Activated CD4-positive, alpha-beta T cell treated with anti-CD3 and anti-CD28 coated beads, Interleukin-2, amount 10 ng/mL, durations not matched to agents 24 days and 14 days (primary cell): ENCODE data around the gene MOAP1. TPM values are rescaled to one million over a fixed set of nuclear protein-coding genes. Genes with fewer than 3 reads are reported as not detected.
A peak's percentile ranks its signal among the peaks of the same experiment; 100 is the strongest.
"Not testable (repeated sequence)": the region's sequence is repeated elsewhere in the genome, so short reads cannot be mapped to it uniquely, and the experiment has no call there.

ENCODE experiments used
- DNase-seq: peaks from one replicate; pipeline ENCODE4 v3.0.0; 2022
- H3K27ac Mint-ChIP-seq: one replicate; pipeline ENCODE4 v1.8.0; 2022; ENCODE audit warnings: mild to moderate bottlenecking, mixed read lengths
- H3K27me3 Mint-ChIP-seq: one replicate; pipeline ENCODE4 v1.8.0; 2022; ENCODE audit warnings: mixed read lengths
- H3K36me3 Mint-ChIP-seq: one replicate; pipeline ENCODE4 v1.8.0; 2022; ENCODE audit warnings: low read depth, mild to moderate bottlenecking, mixed read lengths
- H3K4me1 Mint-ChIP-seq: one replicate; pipeline ENCODE4 v1.8.0; 2021; ENCODE audit warnings: mixed read lengths
- H3K4me3 Mint-ChIP-seq: one replicate; pipeline ENCODE4 v1.8.0; 2022; ENCODE audit warnings: mild to moderate bottlenecking, moderate library complexity, mixed read lengths
- H3K9me3 Mint-ChIP-seq: one replicate; pipeline ENCODE4 v1.8.0; 2021; ENCODE audit warnings: mixed read lengths
- intact Hi-C: fragments of 100-400 bp; cut with micrococcal nuclease; formaldehyde crosslinking; loops from one replicate; pipeline ENCODE4 v1.15.1; 2023
- total RNA-seq: library from RNA; stranded (reverse); gene quantifications from 2 replicates; pipeline ENCODE4 v1.2.3, GENCODE V29; 2022

Gene MOAP1
- 16.2 and 17.1 TPM in 2 replicates for total RNA-seq

DNA sequence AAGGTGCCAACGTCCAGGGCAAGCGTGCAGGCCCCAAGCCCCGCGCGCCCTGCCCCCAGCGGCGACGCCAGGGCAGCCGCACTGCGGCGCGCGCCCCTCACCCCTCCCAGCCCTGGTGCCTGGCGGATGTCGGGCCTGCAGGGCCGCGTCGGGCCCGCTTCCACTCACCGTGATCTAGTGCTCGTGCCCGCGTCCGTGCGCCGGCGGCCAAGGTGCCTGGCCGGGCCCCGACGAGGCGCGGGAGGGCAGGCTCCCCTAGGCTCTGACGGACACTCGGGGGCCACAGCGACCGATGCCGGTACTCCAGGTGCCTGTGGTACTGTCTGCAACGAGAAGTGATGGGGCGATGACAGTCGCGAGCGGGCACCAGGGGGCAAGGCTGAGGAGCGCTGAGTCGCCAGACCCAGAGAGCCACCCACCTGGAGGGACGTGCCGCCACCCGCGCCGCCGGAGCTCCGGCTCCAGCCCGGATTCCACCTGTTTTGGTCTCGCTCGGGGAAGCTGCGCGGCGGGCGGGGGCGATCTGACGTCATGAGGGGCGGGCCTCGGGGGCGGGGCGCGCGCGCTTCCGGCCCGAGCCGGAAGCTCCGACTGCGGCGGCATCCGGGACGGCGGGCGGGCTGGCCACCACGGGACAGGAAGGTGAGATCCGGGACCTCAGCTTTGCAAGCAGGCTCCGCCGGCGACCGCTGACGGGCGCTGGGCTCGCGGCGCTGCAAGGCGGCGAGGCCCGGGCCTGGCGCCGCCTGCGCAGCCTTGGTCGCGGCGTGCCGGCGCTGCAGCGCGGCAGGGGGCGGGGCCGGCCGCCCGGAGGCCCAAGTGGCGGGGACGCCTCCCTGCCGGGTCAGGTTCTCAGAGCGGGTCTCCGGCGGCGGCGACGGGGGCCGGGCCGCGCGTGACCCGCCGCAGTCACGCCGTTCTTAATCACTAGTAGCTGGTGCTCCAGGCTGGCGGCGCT lies at the start of gene MOAP1, which contains the start of gene LYSET:
TSS of gene MOAP1 (minus strand) at position 507 of the 958 bp plus-strand sequence. CDS start 655 bp downstream, outside the sequence.
TSS of gene LYSET (plus strand) at position 927 of the 958 bp plus-strand sequence. CDS start 89 bp downstream, outside the sequence.
- Mint-ChIP-seq H3K4me3 (peak within 1 kb of the TSS; percentile 95), H3K36me3 (peaks cover 24% of the 10 kb centered on the region), H3K27ac (peak within 1 kb of the TSS; percentile 90), H3K27me3 (no peaks in the 10 kb centered on the region), H3K9me3 (no peaks in the 10 kb centered on the region), H3K4me1 (peaks cover 27% of the 10 kb centered on the region)
- intact Hi-C loops: loop anchor here (1.0 to 2.0 kb wide), 2 partner anchors 23 to 70 kb away; partner anchors contain the start of genes GON7, ITPK1 and UBR7
- peak; percentile 96 for DNase-seq

DNA sequence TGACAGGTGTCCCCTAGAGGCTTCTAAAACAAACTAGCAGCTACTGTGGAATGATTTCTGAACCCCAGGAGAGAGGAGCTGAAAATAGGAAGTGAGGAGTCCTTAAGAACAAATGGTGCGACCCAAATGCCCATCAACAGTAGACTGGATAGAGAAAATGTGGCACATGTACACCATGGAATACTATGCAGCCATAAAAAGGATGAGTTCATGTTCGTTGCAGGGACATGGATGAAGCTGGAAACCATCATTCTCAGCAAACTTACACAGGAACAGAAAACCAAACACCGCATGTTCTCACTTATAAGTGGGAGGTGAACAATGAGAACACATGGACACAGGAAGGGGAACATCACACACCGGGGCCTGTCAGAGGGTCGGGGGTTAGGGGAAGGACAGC lies 48.4 kb upstream of the MOAP1 start:
- H3K4me1 Mint-ChIP-seq, H3K4me3 Mint-ChIP-seq, H3K36me3 Mint-ChIP-seq, intact Hi-C loops, H3K27ac Mint-ChIP-seq, DNase-seq, H3K9me3 Mint-ChIP-seq: not testable (repeated sequence)
- H3K27me3 Mint-ChIP-seq: peaks cover 18% of the 10 kb centered on the region

GRCh38 chr14:93232159-93232558 lies 47.5 kb upstream of the MOAP1 start:
- H3K27me3 Mint-ChIP-seq: peaks cover 18% of the 10 kb centered on the region
- H3K9me3 Mint-ChIP-seq: no peaks in the 10 kb centered on the region
- H3K27ac Mint-ChIP-seq: no peak overlapping the region
- intact Hi-C loops: no loop called here
- H3K4me3 Mint-ChIP-seq: no peak overlapping the region
- no peak for DNase-seq
- peaks cover 5% of the 10 kb centered on the region for H3K4me1 Mint-ChIP-seq
- H3K36me3 Mint-ChIP-seq: peaks cover 11% of the 10 kb centered on the region

GRCh38 chr14:93231129-93231979 lies 46.7 kb upstream of the MOAP1 start:
- Mint-ChIP-seq H3K36me3 (peaks cover 14% of the 10 kb centered on the region), H3K27ac (no peak overlapping the region), H3K27me3 (peaks cover 18% of the 10 kb centered on the region), H3K9me3 (no peaks in the 10 kb centered on the region), H3K4me3 (peak overlapping the region; percentile 72), H3K4me1 (peaks cover 5% of the 10 kb centered on the region)
- DNase-seq: no peak
- intact Hi-C loops: no loop called here

DNA sequence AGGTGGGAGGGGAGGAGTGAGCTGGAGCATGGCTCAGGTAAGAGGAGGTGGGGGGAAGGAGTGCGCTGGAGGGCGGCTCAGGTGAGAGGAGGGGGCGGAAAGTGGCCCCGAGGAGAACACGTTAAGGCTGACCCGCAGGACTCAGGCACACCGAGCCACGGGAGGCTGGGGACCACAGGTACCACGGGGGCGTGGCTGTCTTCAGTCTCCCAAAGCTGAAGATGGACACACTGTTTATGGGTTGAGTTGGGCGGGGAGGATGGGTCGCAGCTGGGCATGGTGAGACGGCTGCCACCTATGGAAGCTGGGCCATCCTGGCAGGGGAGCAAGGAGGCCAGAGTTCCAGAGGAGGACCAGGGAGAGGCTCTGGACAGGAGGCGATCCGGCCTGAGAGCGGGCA lies 45.8 kb upstream of the MOAP1 start:
- H3K36me3 Mint-ChIP-seq: peaks cover 20% of the 10 kb centered on the region
- H3K27me3 Mint-ChIP-seq: peaks cover 18% of the 10 kb centered on the region
- peak overlapping the region; percentile 72 for H3K4me3 Mint-ChIP-seq
- no peak for DNase-seq
- no peaks in the 10 kb centered on the region for H3K9me3 Mint-ChIP-seq
- peaks cover 5% of the 10 kb centered on the region for H3K4me1 Mint-ChIP-seq
- intact Hi-C loops: no loop called here
- no peak overlapping the region for H3K27ac Mint-ChIP-seq

- H3K4me3 Mint-ChIP-seq: no peak overlapping the region
These were observed 43.9 kb upstream of the MOAP1 start for GRCh38 chr14:93228550-93228949.

GRCh38 chr14:93223565-93223964 lies 38.9 kb upstream of the MOAP1 start:
- intact Hi-C loops: no loop called here
- H3K36me3 Mint-ChIP-seq: peaks cover 49% of the 10 kb centered on the region

More at GRCh38 chr14:93228550-93228949, 43.9 kb upstream of the MOAP1 start:
- H3K4me1 Mint-ChIP-seq: peaks cover 5% of the 10 kb centered on the region
- intact Hi-C loops: no loop called here
- H3K36me3 Mint-ChIP-seq: peaks cover 28% of the 10 kb centered on the region
- H3K27ac Mint-ChIP-seq: no peak overlapping the region
- no peaks in the 10 kb centered on the region for H3K9me3 Mint-ChIP-seq
- no peak for DNase-seq
- peaks cover 8% of the 10 kb centered on the region for H3K27me3 Mint-ChIP-seq

GRCh38 chr14:93220509-93220908 lies 35.8 kb upstream of the MOAP1 start:
- Mint-ChIP-seq H3K27ac (no peak overlapping the region), H3K9me3 (no peaks in the 10 kb centered on the region), H3K27me3 (no peaks in the 10 kb centered on the region), H3K4me3 (no peak overlapping the region), H3K36me3 (peaks cover 45% of the 10 kb centered on the region), H3K4me1 (peaks cover 2% of the 10 kb centered on the region)
- no peak for DNase-seq
- intact Hi-C loops: no loop called here

More at GRCh38 chr14:93223565-93223964, 38.9 kb upstream of the MOAP1 start:
- Mint-ChIP-seq H3K4me3 (no peak overlapping the region), H3K9me3 (no peaks in the 10 kb centered on the region), H3K27me3 (no peaks in the 10 kb centered on the region), H3K4me1 (no peaks in the 10 kb centered on the region), H3K27ac (no peak overlapping the region)
- no peak for DNase-seq

DNA sequence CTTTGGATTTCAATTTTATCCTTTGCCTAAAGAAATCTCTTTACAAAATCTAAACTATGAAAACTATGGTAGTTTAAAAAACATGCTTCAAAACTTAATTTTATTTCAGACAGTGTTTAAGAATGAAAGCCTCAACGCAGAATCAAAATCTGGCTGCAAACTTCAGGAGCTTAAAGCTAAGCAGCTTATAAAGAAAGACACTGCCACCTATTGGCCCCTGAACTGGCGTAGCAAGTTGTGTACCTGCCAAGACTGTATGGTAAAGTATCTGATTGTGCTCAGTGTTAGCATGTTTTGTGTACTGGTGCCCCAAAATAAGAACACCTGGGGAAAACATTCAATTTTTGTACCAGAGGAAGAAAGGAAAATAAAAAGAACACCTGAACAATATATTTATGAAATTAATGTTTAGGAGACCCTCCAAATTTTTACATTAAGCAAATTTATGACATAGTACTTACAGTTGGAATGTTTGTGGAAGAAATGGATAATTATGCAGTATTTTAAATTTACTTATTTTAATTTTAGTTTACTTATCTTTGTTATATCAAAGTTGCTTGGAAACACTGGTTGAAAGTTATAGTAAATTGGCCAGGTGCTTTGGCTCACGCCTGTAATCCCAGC lies 34.5 kb upstream of the MOAP1 start:
- H3K4me1 Mint-ChIP-seq: peaks cover 2% of the 10 kb centered on the region
- intact Hi-C loops: loop anchor here (1.0 to 2.0 kb wide), 2 partner anchors 106 to 266 kb away; no protein-coding TSS in a partner anchor
- no peak overlapping the region for H3K4me3 Mint-ChIP-seq
- H3K9me3 Mint-ChIP-seq: no peaks in the 10 kb centered on the region
- H3K27me3 Mint-ChIP-seq: no peaks in the 10 kb centered on the region
- H3K36me3 Mint-ChIP-seq: peaks cover 41% of the 10 kb centered on the region
- DNase-seq: peak; percentile 83
- H3K27ac Mint-ChIP-seq: no peak overlapping the region

GRCh38 chr14:93214598-93214997 lies 29.9 kb upstream of the MOAP1 start:
- H3K36me3 Mint-ChIP-seq: peaks cover 36% of the 10 kb centered on the region
- no peak for DNase-seq
- no peaks in the 10 kb centered on the region for H3K9me3 Mint-ChIP-seq
- H3K4me3 Mint-ChIP-seq: no peak overlapping the region
- H3K4me1 Mint-ChIP-seq: peaks cover 11% of the 10 kb centered on the region
- no peak overlapping the region for H3K27ac Mint-ChIP-seq
- intact Hi-C loops: no loop called here
- no peaks in the 10 kb centered on the region for H3K27me3 Mint-ChIP-seq

DNA sequence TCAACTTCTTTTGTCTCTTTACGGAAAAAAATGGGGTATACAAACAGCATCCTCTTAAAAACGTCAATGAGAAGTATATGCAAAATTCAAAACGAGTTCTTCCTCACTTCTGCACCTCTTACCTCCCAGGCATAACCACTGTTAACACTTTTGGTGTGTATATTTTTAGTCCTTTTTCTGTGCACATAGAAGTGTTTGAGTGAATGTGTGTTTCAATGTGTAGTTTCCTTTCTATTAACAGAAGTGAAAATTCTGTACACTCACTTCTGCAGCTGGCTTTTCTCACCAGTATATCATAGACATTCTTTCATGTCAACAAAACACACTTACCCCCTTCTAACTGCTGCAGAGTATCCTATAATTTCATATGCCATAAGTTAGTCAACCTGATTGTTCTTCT lies 27.7 kb upstream of the MOAP1 start:
- no peak for DNase-seq
- intact Hi-C loops: no loop called here

DNA sequence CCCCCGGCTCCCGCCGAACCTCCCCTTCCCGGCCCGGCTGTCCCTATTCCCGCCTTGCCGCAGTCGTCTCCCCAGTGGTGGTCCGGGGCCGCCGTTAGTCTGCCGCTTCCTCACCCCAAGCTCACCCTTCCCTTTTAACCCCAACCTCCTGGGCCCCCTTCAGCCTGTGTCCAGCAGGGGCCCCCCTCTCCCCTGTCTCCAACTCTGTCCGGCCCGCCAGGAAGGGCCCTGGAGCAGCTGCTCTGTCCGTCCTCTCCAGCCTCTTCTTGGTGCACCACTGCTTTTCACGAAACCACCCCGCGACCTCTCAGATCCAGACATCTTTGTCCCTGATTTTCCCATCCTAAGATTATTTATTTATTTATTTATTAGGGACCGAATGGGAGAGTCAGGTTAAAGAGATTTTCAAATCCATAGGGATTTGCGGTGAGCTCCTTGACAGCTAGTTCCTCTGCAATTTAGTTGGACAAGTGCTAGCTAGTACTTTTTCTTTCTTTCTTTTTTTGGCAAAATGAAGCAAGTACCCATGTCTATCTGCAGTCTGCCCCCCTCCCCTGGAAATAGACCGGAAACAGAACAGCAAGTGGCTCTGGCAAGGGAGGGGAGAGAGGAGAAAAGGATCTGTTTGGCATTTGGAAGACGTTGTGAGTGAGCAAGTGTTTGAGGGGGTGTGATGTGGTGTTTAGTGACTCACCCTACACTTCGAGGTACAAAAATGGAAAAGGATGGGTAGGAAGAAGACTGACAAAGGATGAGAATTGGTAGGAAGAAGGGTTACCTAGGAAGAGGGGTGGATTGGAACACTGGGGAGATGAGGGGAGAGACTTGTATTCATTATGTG lies 23.0 kb upstream of the MOAP1 start:
- Mint-ChIP-seq H3K9me3 (no peaks in the 10 kb centered on the region), H3K4me3 (peak overlapping the region; percentile 74), H3K36me3 (peaks cover 21% of the 10 kb centered on the region), H3K27ac (peak overlapping the region; percentile 97), H3K4me1 (peaks cover 37% of the 10 kb centered on the region), H3K27me3 (no peaks in the 10 kb centered on the region)
- intact Hi-C loops: loop anchor here (1.0 to 5.0 kb wide), 4 partner anchors 22 to 413 kb away; partner anchors contain the start of genes BTBD7, GOLGA5, ITPK1 and LYSET
- peak; percentile 77 for DNase-seq

More for the DNA sequence above, 27.7 kb upstream of the MOAP1 start:
- no peaks in the 10 kb centered on the region for H3K27me3 Mint-ChIP-seq
- H3K4me1 Mint-ChIP-seq: peaks cover 22% of the 10 kb centered on the region
- no peaks in the 10 kb centered on the region for H3K9me3 Mint-ChIP-seq
- no peak overlapping the region for H3K4me3 Mint-ChIP-seq
- H3K36me3 Mint-ChIP-seq: peaks cover 29% of the 10 kb centered on the region
- H3K27ac Mint-ChIP-seq: no peak overlapping the region
